Neural cell (in vitro differentiated cells): ENCODE results near the gene LTB4R2. TPM values are rescaled to one million over a fixed set of nuclear protein-coding genes. Genes with fewer than 3 reads are reported as not detected.

Experiments
- H2AFZ ChIP-seq: fragments of 200-600, 300-800 bp; sonication (generic), shearing (Covaris generic); 2 replicates; pipeline ENCODE4 v1.6.0; 2014; ENCODE audit warnings: low read depth, mild to moderate bottlenecking, antibody characterized with exemption, low read length, moderate library complexity
- H3F3A ChIP-seq: fragments of 200-600 bp; shearing (Covaris generic); 2 replicates; pipeline ENCODE4 v1.6.1; 2016; ENCODE audit warnings: mild to moderate bottlenecking, moderate library complexity, mixed read lengths, antibody characterized with exemption, low read length; ENCODE audit not compliant: insufficient read depth, poor library complexity, severe bottlenecking
- H3K27ac ChIP-seq: fragments of 200-600, 300-800 bp; sonication (generic), shearing (Covaris generic); 2 replicates; pipeline ENCODE4 v1.5.1; 2014; ENCODE audit warnings: mild to moderate bottlenecking, low read length, moderate library complexity
- H3K27me3 ChIP-seq: fragments of 300-800, 200-600 bp; sonication (generic), shearing (Covaris generic); 2 replicates; pipeline ENCODE4 v1.6.0; 2014; ENCODE audit warnings: mild to moderate bottlenecking, low read depth, low read length, moderate library complexity; ENCODE audit not compliant: insufficient read depth
- H3K36me3 ChIP-seq: fragments of 300-800, 200-600 bp; sonication (generic), shearing (Covaris generic); 2 replicates; pipeline ENCODE4 v1.5.1; 2014; ENCODE audit warnings: mild to moderate bottlenecking, antibody characterized with exemption, low read length, moderate library complexity; ENCODE audit not compliant: insufficient read depth
- H3K4me2 ChIP-seq: fragments of 300-800, 200-600 bp; sonication (generic), shearing (Covaris generic); 2 replicates; pipeline ENCODE4 v1.6.0; 2014; ENCODE audit warnings: mild to moderate bottlenecking, low read length
- H3K4me3 ChIP-seq: fragments of 300-800, 200-600 bp; sonication (generic), shearing (Covaris generic); 2 replicates; pipeline ENCODE4 v1.5.1; 2014; ENCODE audit warnings: mild to moderate bottlenecking, low read length, moderate library complexity
- H3K79me2 ChIP-seq: fragments of 200-600 bp; shearing (Covaris generic); replicated peaks from 2 replicates; pipeline ENCODE4 v1.6.0; 2014; ENCODE audit warnings: mild to moderate bottlenecking, low read length, moderate library complexity; ENCODE audit not compliant: insufficient read depth
- H3K9ac ChIP-seq: fragments of 300-800, 200-600 bp; sonication (generic), shearing (Covaris generic); 2 replicates; pipeline ENCODE4 v1.6.1; 2016; ENCODE audit warnings: mild to moderate bottlenecking, low read length, mixed read lengths
- H3K9me2 ChIP-seq: fragments of 200-600 bp; shearing (Covaris generic); 2 replicates; pipeline ENCODE4 v1.6.1; 2016; ENCODE audit warnings: mild to moderate bottlenecking, low read length, mixed read lengths; ENCODE audit not compliant: insufficient read depth
- H3K9me3 ChIP-seq: fragments of 200-600, 300-800 bp; sonication (generic), shearing (Covaris generic); 2 replicates; pipeline ENCODE4 v1.6.1; 2016; ENCODE audit warnings: mild to moderate bottlenecking, mixed run types, low read length, moderate library complexity, mixed read lengths
- H4K20me1 ChIP-seq: fragments of 200-600 bp; shearing (Covaris generic); 2 replicates; pipeline ENCODE4 v1.6.1; 2016; ENCODE audit warnings: mild to moderate bottlenecking, mixed run types; ENCODE audit not compliant: insufficient read depth
- EP300 ChIP-seq: fragments of 450-650 bp; conservative IDR thresholded peaks from 2 replicates; pipeline ENCODE4 v1.6.1; 2014; ENCODE audit warnings: antibody characterized with exemption, mild to moderate bottlenecking, moderate library complexity; ENCODE audit not compliant: poor library complexity, severe bottlenecking
- EZH2 ChIP-seq: fragments of 200-600, 300-800 bp; shearing (Covaris generic), sonication (generic); IDR thresholded peaks from 2 replicates; pipeline ENCODE4 v1.6.1; 2014; ENCODE audit warnings: antibody characterized with exemption, low read length, borderline replicate concordance, mild to moderate bottlenecking; ENCODE audit not compliant: insufficient read depth, poor library complexity, severe bottlenecking
- MXI1 ChIP-seq: fragments of 450-650 bp; conservative IDR thresholded peaks from 2 replicates; pipeline ENCODE4 v1.6.1; 2014; ENCODE audit warnings: antibody characterized with exemption, mild to moderate bottlenecking; ENCODE audit not compliant: poor library complexity, severe bottlenecking
- POLR2AphosphoS5 ChIP-seq: IDR thresholded peaks from 2 replicates; pipeline ENCODE4 v1.6.1; 2012
- RAD21 ChIP-seq: fragments of 450-650 bp; conservative IDR thresholded peaks from 2 replicates; pipeline ENCODE4 v1.6.1; 2014; ENCODE audit warnings: antibody characterized with exemption, mild to moderate bottlenecking, moderate library complexity
- SMC3 ChIP-seq: fragments of 450-650 bp; conservative IDR thresholded peaks from 2 replicates; pipeline ENCODE4 v1.6.1; 2014; ENCODE audit warnings: antibody characterized with exemption, mild to moderate bottlenecking, moderate library complexity; ENCODE audit not compliant: poor library complexity
- TAF1 ChIP-seq: IDR thresholded peaks from 2 replicates; pipeline ENCODE4 v1.6.1; 2012; ENCODE audit warnings: low read depth
- polyA plus RNA-seq: library from polyadenylated mRNA; depleted of rRNA; stranded (reverse); fragments of >200 nt; gene quantifications from 2 replicates; pipeline ENCODE4 v1.2.3, GENCODE V29; 2014
- TF ChIP-seq, protein P1 (sequence below): IDR thresholded peaks from 2 replicates; pipeline ENCODE4 v1.6.1; 2012; ENCODE audit warnings: borderline replicate concordance
- TF ChIP-seq, protein P2 (sequence below): fragments of 450-650 bp; IDR thresholded peaks from 2 replicates; pipeline ENCODE4 v1.5.1; 2014; ENCODE audit warnings: antibody characterized with exemption, mild to moderate bottlenecking, moderate library complexity; ENCODE audit not compliant: poor library complexity, severe bottlenecking

LTB4R2 gene
- polyA plus RNA-seq, 1 donor from 2014 or later = 5.0 TPM

DNA sequence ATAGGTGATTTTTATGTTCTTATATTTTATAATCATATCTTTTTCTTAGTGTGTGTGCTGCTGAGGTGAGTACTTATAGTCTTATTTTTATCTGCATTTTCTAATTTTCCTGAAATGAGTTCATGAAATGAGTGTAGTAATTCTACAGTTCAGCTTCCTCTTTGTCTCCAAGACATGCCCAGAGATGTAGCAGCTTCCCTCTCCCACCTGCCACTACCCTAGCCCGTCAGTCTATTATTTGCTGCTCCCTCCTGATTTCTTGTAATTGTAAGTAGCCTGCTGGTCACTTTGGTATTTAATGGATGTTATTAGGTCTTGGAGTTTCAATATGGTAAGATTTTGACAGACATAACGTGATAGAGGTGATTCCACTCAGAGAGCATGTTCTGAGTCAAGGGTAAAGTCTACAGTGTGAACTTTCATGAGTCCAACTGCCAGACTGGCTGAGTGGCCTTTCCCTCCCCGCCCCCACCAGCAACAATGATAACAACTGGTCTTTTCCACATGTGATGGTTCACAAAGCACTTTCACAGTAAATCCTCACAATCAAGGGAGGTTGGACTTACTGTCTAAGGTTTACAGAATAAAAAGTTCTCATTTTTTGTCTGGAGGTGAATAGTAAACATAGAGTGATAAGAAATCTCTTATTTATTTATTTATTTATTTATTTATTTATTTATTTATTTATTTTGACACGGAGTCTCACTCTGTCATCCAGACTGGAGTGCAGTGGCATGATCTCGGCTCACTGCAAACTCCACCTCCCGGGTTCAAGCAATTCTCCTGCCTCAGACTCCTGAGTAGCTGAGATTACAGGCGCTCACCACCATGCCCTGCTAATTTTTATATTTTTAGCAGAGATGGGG lies 34.1 kb downstream of the LTB4R2 start:
- H3K4me2 ChIP-seq = no peak overlapping the region
- H3K36me3 ChIP-seq = no peaks in the 10 kb centered on the region
- no peak overlapping the region for H3K9ac ChIP-seq
- H3K27ac ChIP-seq = no peak overlapping the region
- H3K27me3 ChIP-seq = peaks cover 27% of the 10 kb centered on the region
- no peaks in the 10 kb centered on the region for H4K20me1 ChIP-seq
- H3K9me3 ChIP-seq = no peaks in the 10 kb centered on the region
- H3K4me3 ChIP-seq = no peak overlapping the region
- TF ChIP-seq POLR2AphosphoS5 (no peak), TAF1 (no peak), SMC3 (no peak), EZH2 (no peak), RAD21 (no peak)
- TF ChIP-seq, protein P1, sequence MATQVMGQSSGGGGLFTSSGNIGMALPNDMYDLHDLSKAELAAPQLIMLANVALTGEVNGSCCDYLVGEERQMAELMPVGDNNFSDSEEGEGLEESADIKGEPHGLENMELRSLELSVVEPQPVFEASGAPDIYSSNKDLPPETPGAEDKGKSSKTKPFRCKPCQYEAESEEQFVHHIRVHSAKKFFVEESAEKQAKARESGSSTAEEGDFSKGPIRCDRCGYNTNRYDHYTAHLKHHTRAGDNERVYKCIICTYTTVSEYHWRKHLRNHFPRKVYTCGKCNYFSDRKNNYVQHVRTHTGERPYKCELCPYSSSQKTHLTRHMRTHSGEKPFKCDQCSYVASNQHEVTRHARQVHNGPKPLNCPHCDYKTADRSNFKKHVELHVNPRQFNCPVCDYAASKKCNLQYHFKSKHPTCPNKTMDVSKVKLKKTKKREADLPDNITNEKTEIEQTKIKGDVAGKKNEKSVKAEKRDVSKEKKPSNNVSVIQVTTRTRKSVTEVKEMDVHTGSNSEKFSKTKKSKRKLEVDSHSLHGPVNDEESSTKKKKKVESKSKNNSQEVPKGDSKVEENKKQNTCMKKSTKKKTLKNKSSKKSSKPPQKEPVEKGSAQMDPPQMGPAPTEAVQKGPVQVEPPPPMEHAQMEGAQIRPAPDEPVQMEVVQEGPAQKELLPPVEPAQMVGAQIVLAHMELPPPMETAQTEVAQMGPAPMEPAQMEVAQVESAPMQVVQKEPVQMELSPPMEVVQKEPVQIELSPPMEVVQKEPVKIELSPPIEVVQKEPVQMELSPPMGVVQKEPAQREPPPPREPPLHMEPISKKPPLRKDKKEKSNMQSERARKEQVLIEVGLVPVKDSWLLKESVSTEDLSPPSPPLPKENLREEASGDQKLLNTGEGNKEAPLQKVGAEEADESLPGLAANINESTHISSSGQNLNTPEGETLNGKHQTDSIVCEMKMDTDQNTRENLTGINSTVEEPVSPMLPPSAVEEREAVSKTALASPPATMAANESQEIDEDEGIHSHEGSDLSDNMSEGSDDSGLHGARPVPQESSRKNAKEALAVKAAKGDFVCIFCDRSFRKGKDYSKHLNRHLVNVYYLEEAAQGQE = no peak
- no peaks in the 10 kb centered on the region for H3K9me2 ChIP-seq
- H3K79me2 ChIP-seq = no peaks in the 10 kb centered on the region
- no peak overlapping the region for H2AFZ ChIP-seq
- H3F3A ChIP-seq = no peaks in the 10 kb centered on the region

DNA sequence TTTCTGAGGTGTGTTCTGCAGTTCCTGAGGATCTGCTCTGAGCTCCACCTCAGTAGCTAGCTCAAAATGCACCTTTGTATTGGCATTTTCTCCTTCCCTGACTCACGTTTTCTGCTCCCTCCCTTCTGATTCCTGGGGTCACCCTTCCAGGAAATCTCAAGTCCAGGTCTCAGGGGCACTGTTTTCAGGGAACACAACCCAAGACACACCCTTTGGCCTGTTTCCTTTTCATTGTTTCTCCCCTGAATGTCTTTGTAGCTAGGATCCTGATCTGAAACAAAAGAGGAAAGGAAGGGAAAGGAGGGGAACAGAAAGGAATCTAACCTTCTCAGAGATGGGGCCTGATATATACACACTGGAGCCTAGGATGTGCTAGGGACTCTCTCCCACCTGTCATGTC lies 37.2 kb downstream of the LTB4R2 start:
- no peaks in the 10 kb centered on the region for H3K27me3 ChIP-seq
- no peaks in the 10 kb centered on the region for H3K9me3 ChIP-seq

More for the DNA sequence above, 37.2 kb downstream of the LTB4R2 start:
- Histone ChIP-seq H3K4me2 (no peak overlapping the region), H3K36me3 (no peaks in the 10 kb centered on the region), H2AFZ (no peak overlapping the region), H4K20me1 (no peaks in the 10 kb centered on the region), H3F3A (no peaks in the 10 kb centered on the region), H3K9ac (no peak overlapping the region), H3K9me2 (no peaks in the 10 kb centered on the region), H3K4me3 (no peak overlapping the region), H3K79me2 (no peaks in the 10 kb centered on the region), H3K27ac (no peak overlapping the region)
- TF ChIP-seq POLR2AphosphoS5 (no peak), MXI1 (no peak), RAD21 (no peak), EP300 (no peak), EZH2 (no peak), SMC3 (no peak), TAF1 (no peak)
- TF ChIP-seq, protein P1 = no peak
- TF ChIP-seq, protein P2, sequence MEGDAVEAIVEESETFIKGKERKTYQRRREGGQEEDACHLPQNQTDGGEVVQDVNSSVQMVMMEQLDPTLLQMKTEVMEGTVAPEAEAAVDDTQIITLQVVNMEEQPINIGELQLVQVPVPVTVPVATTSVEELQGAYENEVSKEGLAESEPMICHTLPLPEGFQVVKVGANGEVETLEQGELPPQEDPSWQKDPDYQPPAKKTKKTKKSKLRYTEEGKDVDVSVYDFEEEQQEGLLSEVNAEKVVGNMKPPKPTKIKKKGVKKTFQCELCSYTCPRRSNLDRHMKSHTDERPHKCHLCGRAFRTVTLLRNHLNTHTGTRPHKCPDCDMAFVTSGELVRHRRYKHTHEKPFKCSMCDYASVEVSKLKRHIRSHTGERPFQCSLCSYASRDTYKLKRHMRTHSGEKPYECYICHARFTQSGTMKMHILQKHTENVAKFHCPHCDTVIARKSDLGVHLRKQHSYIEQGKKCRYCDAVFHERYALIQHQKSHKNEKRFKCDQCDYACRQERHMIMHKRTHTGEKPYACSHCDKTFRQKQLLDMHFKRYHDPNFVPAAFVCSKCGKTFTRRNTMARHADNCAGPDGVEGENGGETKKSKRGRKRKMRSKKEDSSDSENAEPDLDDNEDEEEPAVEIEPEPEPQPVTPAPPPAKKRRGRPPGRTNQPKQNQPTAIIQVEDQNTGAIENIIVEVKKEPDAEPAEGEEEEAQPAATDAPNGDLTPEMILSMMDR = no peak
